ENCODE results near the gene HUS1. TPM values are rescaled to one million over a fixed set of nuclear protein-coding genes. Genes with fewer than 3 reads are reported as not detected.
A peak's percentile ranks its signal among the peaks of the same experiment; 100 is the strongest.

HUS1 gene
- polyA plus RNA-seq, 3 donors: 37.7 to 45.9 (median 38.8) TPM

DNA sequence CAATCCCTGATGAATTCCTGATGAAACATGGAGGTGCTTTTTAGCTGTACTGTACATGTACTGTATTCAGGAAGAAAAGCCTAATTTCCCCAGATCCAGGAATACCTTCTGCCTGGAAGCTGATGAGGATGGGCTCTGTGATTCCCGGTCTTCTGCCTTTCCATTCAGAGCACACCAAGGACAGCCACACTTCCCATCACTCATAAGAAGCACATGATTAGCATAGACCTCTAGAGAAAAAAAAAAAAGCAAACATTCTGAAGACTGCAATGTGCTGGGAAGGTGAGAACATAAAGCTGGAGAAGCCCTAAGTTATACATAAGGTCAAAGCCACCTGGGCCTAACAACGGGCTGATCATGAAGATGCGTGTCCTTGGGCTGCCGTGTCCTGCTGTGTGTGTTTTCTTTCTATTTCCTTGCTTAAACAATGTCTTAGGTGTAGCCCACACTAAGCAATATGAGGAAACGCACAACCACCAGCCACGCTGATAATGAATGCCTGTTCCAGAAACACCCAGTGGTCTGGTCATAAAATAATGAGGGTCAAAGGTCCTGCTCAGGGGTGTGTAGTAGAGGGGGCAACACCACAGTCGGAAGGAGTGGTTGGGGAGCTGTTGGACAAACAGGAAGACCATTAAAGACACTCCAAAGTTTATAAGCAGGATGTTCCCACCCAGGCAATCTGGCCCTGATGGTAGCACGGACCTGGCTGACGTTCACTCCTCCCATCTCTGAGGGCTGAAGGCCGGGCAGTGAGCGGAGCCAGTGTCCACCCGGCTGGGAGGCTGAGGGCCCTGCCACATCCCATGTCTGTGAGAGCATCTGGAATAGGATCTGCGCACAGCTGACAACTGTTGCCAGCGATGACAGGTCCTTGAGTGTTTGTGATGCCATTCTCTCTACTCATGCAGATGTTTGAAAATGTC, 39.1 kb downstream of the HUS1 start:
- intact Hi-C loops (cut with micrococcal nuclease): loop anchor here in 1 of 2 donors (5.0 kb wide), 1 partner anchor 172 kb away; no protein-coding TSS in a partner anchor
- H3K4me3 ChIP-seq (replicated peaks in 1 of 3; ENCODE audit: low read depth in 2 of 3, low read length in 3 of 3): no peak overlapping the region
- H2AFZ ChIP-seq (ENCODE audit: insufficient read depth, low read depth, low read length, poor library complexity, severe bottlenecking): no peak overlapping the region
- no peak overlapping the region for H3K27ac ChIP-seq (ENCODE audit: low read depth in 1 of 2, low read length in 2 of 2)
- no peak overlapping the region for H3K9ac ChIP-seq (ENCODE audit: insufficient read depth, low read length, poor library complexity, severe bottlenecking)
- Mint-ChIP-seq H3K27me3 (ENCODE audit: low read depth in 3 of 3) (peaks cover 2 to 3% (median 2%) of the 10 kb centered on the region in 3 donors), H3K9me3 (no peaks in the 10 kb centered on the region), H3K4me1 (peaks cover 18% of the 10 kb centered on the region), H3K4me3 (no peak overlapping the region), H3K27ac (peak overlapping the region in 4 of 7 donors; percentile 28 to 94 (median 74)), H3K36me3 (no peaks in the 10 kb centered on the region)
- H3K36me3 ChIP-seq (replicated peaks in 1 of 2; ENCODE audit: control insufficient read depth in 1 of 2, insufficient read depth in 2 of 2, low read length in 2 of 2): no peaks in the 10 kb centered on the region
- WGBS (ENCODE audit: insufficient coverage): 89% methylated on average over 7 of the region's 14 CpGs
- no peaks in the 10 kb centered on the region for H3K9me3 ChIP-seq (replicated peaks in 1 of 2; ENCODE audit: control insufficient read depth in 1 of 2, insufficient read depth in 1 of 2, low read length in 2 of 2)
- H4K20me1 ChIP-seq (ENCODE audit: insufficient read depth, low read length): no peaks in the 10 kb centered on the region
- no peak for DNase-seq
- TF ChIP-seq, protein P1, sequence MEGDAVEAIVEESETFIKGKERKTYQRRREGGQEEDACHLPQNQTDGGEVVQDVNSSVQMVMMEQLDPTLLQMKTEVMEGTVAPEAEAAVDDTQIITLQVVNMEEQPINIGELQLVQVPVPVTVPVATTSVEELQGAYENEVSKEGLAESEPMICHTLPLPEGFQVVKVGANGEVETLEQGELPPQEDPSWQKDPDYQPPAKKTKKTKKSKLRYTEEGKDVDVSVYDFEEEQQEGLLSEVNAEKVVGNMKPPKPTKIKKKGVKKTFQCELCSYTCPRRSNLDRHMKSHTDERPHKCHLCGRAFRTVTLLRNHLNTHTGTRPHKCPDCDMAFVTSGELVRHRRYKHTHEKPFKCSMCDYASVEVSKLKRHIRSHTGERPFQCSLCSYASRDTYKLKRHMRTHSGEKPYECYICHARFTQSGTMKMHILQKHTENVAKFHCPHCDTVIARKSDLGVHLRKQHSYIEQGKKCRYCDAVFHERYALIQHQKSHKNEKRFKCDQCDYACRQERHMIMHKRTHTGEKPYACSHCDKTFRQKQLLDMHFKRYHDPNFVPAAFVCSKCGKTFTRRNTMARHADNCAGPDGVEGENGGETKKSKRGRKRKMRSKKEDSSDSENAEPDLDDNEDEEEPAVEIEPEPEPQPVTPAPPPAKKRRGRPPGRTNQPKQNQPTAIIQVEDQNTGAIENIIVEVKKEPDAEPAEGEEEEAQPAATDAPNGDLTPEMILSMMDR (IDR thresholded peaks at IDR 0.05): no peak
- no peaks in the 10 kb centered on the region for H3K27me3 ChIP-seq (ENCODE audit: control insufficient read depth in 2 of 2, insufficient read depth in 2 of 2, low read length in 2 of 2)
- no peak overlapping the region for H3K4me2 ChIP-seq (replicated peaks; ENCODE audit: extremely low read depth, low read length, poor library complexity, severe bottlenecking)
- no peaks in the 10 kb centered on the region for H3K79me2 ChIP-seq (ENCODE audit: insufficient read depth, low read length)
- H3K4me1 ChIP-seq (ENCODE audit: control insufficient read depth in 1 of 2, insufficient read depth in 2 of 2, low read length in 2 of 2): peaks cover 16 to 19% of the 10 kb centered on the region in 2 donors

DNA sequence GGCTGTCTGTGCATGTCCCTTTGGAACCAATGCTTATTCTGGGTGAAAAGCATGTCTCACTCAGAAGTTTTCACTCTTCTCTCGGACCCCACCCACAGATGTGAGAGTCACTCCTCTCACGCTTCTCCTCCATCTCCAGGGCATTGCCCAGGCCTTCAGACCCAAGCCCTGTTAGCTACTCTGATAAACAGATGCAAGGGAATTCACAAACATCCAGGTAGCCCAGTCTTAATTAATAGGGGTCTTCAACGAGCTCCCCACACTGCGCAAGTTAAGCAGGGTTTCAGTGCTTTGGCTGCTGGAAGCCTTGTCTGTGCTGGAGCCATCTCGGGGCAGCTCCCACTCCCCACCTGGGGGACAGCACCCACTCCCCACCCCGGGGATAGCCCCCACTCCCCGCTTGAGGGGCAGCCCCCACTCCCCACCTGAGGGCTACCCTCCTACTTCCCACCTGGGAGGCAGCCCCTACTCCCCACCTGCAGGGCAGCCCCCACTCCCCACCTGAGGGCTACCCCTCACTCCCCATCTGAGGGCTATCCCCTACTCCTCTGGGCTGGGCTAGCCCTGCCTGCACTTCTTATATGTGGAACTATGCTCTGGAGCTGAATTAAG, 39.9 kb downstream of the HUS1 start:
- Histone ChIP-seq H3K4me2 (replicated peaks; ENCODE audit: extremely low read depth, low read length, poor library complexity, severe bottlenecking) (no peak overlapping the region), H3K9ac (ENCODE audit: insufficient read depth, low read length, poor library complexity, severe bottlenecking) (no peak overlapping the region), H2AFZ (ENCODE audit: insufficient read depth, low read depth, low read length, poor library complexity, severe bottlenecking) (no peak overlapping the region), H3K79me2 (ENCODE audit: insufficient read depth, low read length) (no peaks in the 10 kb centered on the region), H3K27me3 (ENCODE audit: control insufficient read depth in 2 of 2, insufficient read depth in 2 of 2, low read length in 2 of 2) (no peaks in the 10 kb centered on the region), H3K9me3 (replicated peaks in 1 of 2; ENCODE audit: control insufficient read depth in 1 of 2, insufficient read depth in 1 of 2, low read length in 2 of 2) (no peaks in the 10 kb centered on the region), H4K20me1 (ENCODE audit: insufficient read depth, low read length) (no peaks in the 10 kb centered on the region), H3K36me3 (replicated peaks in 1 of 2; ENCODE audit: control insufficient read depth in 1 of 2, insufficient read depth in 2 of 2, low read length in 2 of 2) (no peaks in the 10 kb centered on the region), H3K27ac (ENCODE audit: low read depth in 1 of 2, low read length in 2 of 2) (no peak overlapping the region), H3K4me1 (ENCODE audit: control insufficient read depth in 1 of 2, insufficient read depth in 2 of 2, low read length in 2 of 2) (peaks cover 16 to 19% of the 10 kb centered on the region in 2 donors), H3K4me3 (replicated peaks in 1 of 3; ENCODE audit: low read depth in 2 of 3, low read length in 3 of 3) (no peak overlapping the region)
- DNase-seq: no peak
- Mint-ChIP-seq H3K36me3 (no peaks in the 10 kb centered on the region), H3K4me3 (no peak overlapping the region), H3K27me3 (ENCODE audit: low read depth in 3 of 3) (peaks cover 2 to 4% (median 3%) of the 10 kb centered on the region in 3 donors), H3K27ac (peak overlapping the region in 3 of 7 donors; percentile 2 to 85 (median 64)), H3K4me1 (peaks cover 18% of the 10 kb centered on the region), H3K9me3 (no peaks in the 10 kb centered on the region)
- TF ChIP-seq, protein P1 (IDR thresholded peaks at IDR 0.05): no peak
- intact Hi-C loops (cut with micrococcal nuclease): loop anchor here in 1 of 2 donors (5.0 kb wide), 1 partner anchor 173 kb away; no protein-coding TSS in a partner anchor
- 97% methylated on average over 4 of the region's 7 CpGs for WGBS (ENCODE audit: insufficient coverage)

All from CD14-positive monocyte (primary cell).